HEK293T (cell line): ENCODE measurements around the gene SP110.

ENCODE experiments used
- CTCF ChIA-PET: fragments of 350-600 bp; formaldehyde crosslinking; extraction: SDS; loops from one replicate; lab custom pipeline; 2021; ENCODE audit warnings: antibody characterized with exemption, inconsistent platforms; lab: Yijun Ruan, JAX
- POLR2A ChIA-PET: fragments of 350-600 bp; formaldehyde crosslinking; extraction: SDS; loops from one replicate; lab custom pipeline; 2020; ENCODE audit warnings: antibody characterized with exemption, inconsistent platforms; lab: Yijun Ruan, JAX
- DNase-seq: peaks from one replicate; pipeline ENCODE4 v3.0.0; 2012; ENCODE audit warnings: mixed read lengths; ENCODE audit errors: extremely low spot score
- ARNT ChIP-seq: fragments of 450-650 bp; IDR thresholded peaks from 2 replicates; pipeline ENCODE4 v1.6.1; 2017; ENCODE audit warnings: mild to moderate bottlenecking
- BHLHE40 ChIP-seq: fragments of 450-650 bp; IDR thresholded peaks from 2 replicates; pipeline ENCODE4 v1.6.1; 2016; ENCODE audit warnings: mild to moderate bottlenecking, moderate library complexity, borderline replicate concordance
- CTBP1 ChIP-seq: fragments of 450-650 bp; IDR thresholded peaks from 2 replicates; pipeline ENCODE4 v1.6.1; 2016; ENCODE audit warnings: borderline replicate concordance
- ELF4 ChIP-seq: fragments of 450-650 bp; IDR thresholded peaks from 2 replicates; pipeline ENCODE4 v1.6.1; 2017; ENCODE audit warnings: antibody characterized with exemption
- FOXA1 ChIP-seq: fragments of 450-650 bp; IDR thresholded peaks from 2 replicates; pipeline ENCODE4 v1.6.1; 2016; ENCODE audit warnings: mild to moderate bottlenecking
- FOXK2 ChIP-seq: fragments of 450-650 bp; IDR thresholded peaks from 2 replicates; pipeline ENCODE4 v1.6.1; 2016; ENCODE audit warnings: mild to moderate bottlenecking
- FOXM1 ChIP-seq: fragments of 450-650 bp; IDR thresholded peaks from 2 replicates; pipeline ENCODE4 v1.6.1; 2017; ENCODE audit warnings: mild to moderate bottlenecking, borderline replicate concordance
- HDGF ChIP-seq: fragments of 450-650 bp; IDR thresholded peaks from 2 replicates; pipeline ENCODE4 v1.6.1; 2017; ENCODE audit warnings: antibody characterized with exemption, borderline replicate concordance
- L3MBTL2 ChIP-seq: fragments of 450-650 bp; conservative IDR thresholded peaks from 2 replicates; pipeline ENCODE4 v1.6.1; 2016; ENCODE audit warnings: mild to moderate bottlenecking
- LEF1 ChIP-seq: fragments of 450-650 bp; IDR thresholded peaks from 2 replicates; pipeline ENCODE4 v1.6.1; 2017; ENCODE audit warnings: mild to moderate bottlenecking, borderline replicate concordance
- NFRKB ChIP-seq: fragments of 450-650 bp; IDR thresholded peaks from 2 replicates; pipeline ENCODE4 v1.6.1; 2016; ENCODE audit warnings: mild to moderate bottlenecking, moderate library complexity
- SP1 ChIP-seq: fragments of 450-650 bp; IDR thresholded peaks from 2 replicates; pipeline ENCODE4 v1.6.1; 2017
- SUZ12 ChIP-seq: fragments of 450-650 bp; IDR thresholded peaks from 2 replicates; pipeline ENCODE4 v1.6.1; 2016; ENCODE audit warnings: mild to moderate bottlenecking
- TARDBP ChIP-seq: fragments of 450-650 bp; IDR thresholded peaks from 2 replicates; pipeline ENCODE4 v1.6.1; 2016
- ZNF384 ChIP-seq: fragments of 450-650 bp; IDR thresholded peaks from 2 replicates; pipeline ENCODE4 v1.6.1; 2016
- TF ChIP-seq, protein P1 (sequence below): fragments of 450-650 bp; IDR thresholded peaks from 2 replicates; pipeline ENCODE4 v1.6.1; 2016

The SP110 gene

GRCh38 chr2:230244211-230244610 lies 24.4 kb upstream of the SP110 start:
- POLR2A ChIA-PET, result no interaction called here
- no peak for TF ChIP-seq LEF1
- TF ChIP-seq, protein P1, sequence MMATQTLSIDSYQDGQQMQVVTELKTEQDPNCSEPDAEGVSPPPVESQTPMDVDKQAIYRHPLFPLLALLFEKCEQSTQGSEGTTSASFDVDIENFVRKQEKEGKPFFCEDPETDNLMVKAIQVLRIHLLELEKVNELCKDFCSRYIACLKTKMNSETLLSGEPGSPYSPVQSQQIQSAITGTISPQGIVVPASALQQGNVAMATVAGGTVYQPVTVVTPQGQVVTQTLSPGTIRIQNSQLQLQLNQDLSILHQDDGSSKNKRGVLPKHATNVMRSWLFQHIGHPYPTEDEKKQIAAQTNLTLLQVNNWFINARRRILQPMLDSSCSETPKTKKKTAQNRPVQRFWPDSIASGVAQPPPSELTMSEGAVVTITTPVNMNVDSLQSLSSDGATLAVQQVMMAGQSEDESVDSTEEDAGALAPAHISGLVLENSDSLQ, result no peak
- TF ChIP-seq L3MBTL2, result no peak
- TF ChIP-seq HDGF, result no peak
- TF ChIP-seq BHLHE40, result no peak
- no peak for TF ChIP-seq ELF4
- DNase-seq, result no peak
- CTCF ChIA-PET, result no interaction called here

DNA sequence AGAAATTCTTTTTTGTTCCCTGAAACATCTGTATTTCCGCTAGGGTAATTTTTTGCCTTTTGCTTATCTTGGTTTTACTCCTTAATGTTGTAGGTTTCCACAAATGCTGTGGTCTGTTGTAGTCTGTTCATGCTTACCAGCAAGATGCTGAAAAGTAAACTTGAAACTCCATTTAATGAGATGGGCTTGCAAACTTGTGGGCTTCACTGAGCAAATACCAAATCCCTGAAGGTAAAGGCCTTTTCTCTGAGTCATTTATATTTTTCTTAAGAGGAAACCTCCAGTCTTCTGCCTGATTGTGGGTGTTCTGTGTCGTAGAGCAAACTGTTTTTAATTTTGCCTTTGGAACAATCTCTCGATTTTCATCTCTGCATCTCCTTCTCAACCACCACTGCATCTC lies 15.1 kb upstream of the SP110 start:
- POLR2A ChIA-PET, result no interaction called here
- DNase-seq, result no peak

GRCh38 chr2:230234122-230234722 lies 14.4 kb upstream of the SP110 start:
- CTCF ChIA-PET, result no interaction called here

More for the DNA sequence above, 15.1 kb upstream of the SP110 start:
- TF ChIP-seq ARNT, result no peak
- CTCF ChIA-PET, result no interaction called here

GRCh38 chr2:230231251-230231650 lies 11.5 kb upstream of the SP110 start:
- POLR2A ChIA-PET, result no interaction called here
- no peak for DNase-seq
- TF ChIP-seq ZNF384 (no peak), CTBP1 (no peak), HDGF (no peak), FOXA1 (no peak), FOXK2 (no peak), BHLHE40 (no peak), SUZ12 (no peak), TARDBP (no peak), LEF1 (no peak), ELF4 (no peak), SP1 (no peak), L3MBTL2 (no peak), FOXM1 (no peak), NFRKB (no peak), ARNT (no peak)
- TF ChIP-seq, protein P1, result no peak
- CTCF ChIA-PET, result no interaction called here

More at GRCh38 chr2:230234122-230234722, 14.4 kb upstream of the SP110 start:
- no peak for DNase-seq
- POLR2A ChIA-PET, result no interaction called here
- no peak for TF ChIP-seq ARNT
- TF ChIP-seq SP1, result no peak
- no peak for TF ChIP-seq BHLHE40
- TF ChIP-seq, protein P1, result no peak
- TF ChIP-seq SUZ12, result no peak
- TF ChIP-seq FOXM1, result no peak
- TF ChIP-seq TARDBP, result no peak
- no peak for TF ChIP-seq NFRKB
- TF ChIP-seq HDGF, result no peak
- no peak for TF ChIP-seq LEF1
- TF ChIP-seq CTBP1, result no peak
- TF ChIP-seq ZNF384, result no peak
- no peak for TF ChIP-seq L3MBTL2

DNA sequence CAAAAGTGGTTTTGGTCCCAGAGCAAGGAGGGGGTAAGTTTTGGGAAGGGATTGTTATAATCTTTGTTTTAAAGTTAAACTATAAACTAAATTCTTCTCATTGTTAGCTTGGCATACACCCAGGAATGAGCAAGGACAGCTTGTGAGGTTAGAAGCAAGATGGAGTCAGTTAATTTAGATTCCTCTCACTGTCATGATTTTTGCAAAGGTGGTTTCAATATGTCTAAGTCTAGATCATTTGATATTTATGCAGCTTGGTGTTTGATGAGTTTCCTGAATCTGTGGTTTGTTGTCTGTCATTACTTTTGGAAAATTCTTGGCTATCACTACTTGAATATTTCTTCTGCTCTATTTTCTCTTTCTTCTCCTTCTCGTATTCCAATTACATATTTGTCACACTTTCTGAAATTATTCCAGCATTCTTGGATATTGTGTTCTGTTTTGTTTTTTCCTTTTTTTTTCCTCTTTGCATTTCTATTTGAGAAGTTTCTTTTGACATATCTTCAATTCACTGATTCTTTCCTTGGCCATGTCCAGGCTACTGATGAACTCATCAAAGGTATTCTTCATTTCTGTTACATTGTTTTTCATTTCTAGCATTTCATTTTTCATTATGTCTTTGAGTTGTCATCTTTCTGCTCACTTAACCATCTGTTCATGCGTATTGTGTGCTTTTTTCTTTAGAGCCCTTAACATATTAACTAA lies 10.9 kb upstream of the SP110 start:
- POLR2A ChIA-PET, result no interaction called here

More for the DNA sequence above, 10.9 kb upstream of the SP110 start:
- CTCF ChIA-PET, result no interaction called here
- DNase-seq, result no peak
- TF ChIP-seq, protein P1, result no peak
- TF ChIP-seq L3MBTL2, result no peak
- no peak for TF ChIP-seq SUZ12
- no peak for TF ChIP-seq HDGF
- TF ChIP-seq ZNF384, result no peak
- TF ChIP-seq ARNT, result no peak
- TF ChIP-seq SP1, result no peak
- TF ChIP-seq FOXA1, result no peak
- TF ChIP-seq LEF1, result no peak
- no peak for TF ChIP-seq ELF4
- TF ChIP-seq FOXK2, result no peak
- no peak for TF ChIP-seq BHLHE40
- no peak for TF ChIP-seq CTBP1
- no peak for TF ChIP-seq FOXM1
- no peak for TF ChIP-seq NFRKB
- TF ChIP-seq TARDBP, result no peak
